ENCODE results near the gene TNFRSF8. TPM values are rescaled to one million over a fixed set of nuclear protein-coding genes. Genes with fewer than 3 reads are reported as not detected.

The TNFRSF8 gene
- total and polyA plus RNA-seq, 9 of the 15 experiments (the other 6 are each of a cell fraction or from before 2014, with no cell fraction given), result 3.5 to 38.4 (median 17.1) TPM

DNA sequence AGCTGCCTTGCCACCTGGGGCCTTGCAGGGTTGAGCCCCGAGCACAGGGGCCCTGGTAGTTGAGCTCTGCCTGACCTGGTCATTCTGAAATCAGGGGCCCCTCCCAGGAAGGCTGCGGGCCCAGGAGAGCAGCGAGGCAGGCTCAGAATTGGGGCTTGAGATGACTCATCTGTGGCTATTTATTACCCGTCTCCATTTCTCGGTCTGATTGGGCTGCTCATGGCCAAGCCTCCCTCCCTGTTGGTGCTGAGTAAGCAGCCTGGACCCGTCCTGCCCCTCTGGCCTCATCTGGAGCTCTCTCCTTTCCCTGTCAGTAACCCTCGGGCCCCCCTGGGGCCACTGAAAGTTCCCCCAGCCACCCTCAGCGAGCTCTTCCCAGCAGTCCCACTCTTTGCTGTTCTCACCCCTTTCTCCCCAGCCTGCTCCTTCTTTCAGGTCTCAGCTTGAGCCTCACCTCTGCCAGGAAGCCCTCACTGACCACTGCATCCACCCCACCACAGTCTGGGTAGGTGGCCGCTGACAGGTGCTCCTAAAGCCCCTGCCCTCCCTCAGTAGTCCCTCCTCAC is 11.0 kb upstream of the TNFRSF8 start (continued):
- TF ChIP-seq SRSF1 (IDR thresholded peaks at IDR 0.05; ENCODE audit: low read depth, low read length) (no peak), IRF2 (CRISPR knock-in tag; IDR thresholded peaks at IDR 0.05) (no peak), MAFF (IDR thresholded peaks at IDR 0.05; ENCODE audit: low read length) (peak; percentile 83), TCFL5 (CRISPR knock-in tag; conservative IDR thresholded peaks at IDR 0.05) (no peak), TCF3 (CRISPR knock-in tag; IDR thresholded peaks at IDR 0.05) (peak; percentile 34; the same call in 1 of the 2 replicates), SP1 (CRISPR knock-in tag; IDR thresholded peaks at IDR 0.05) (no peak), ZNF707 (CRISPR knock-in tag; conservative IDR thresholded peaks at IDR 0.05) (no peak), NCOR1 (IDR thresholded peaks at IDR 0.05) (no peak), CCNT2 (IDR thresholded peaks at IDR 0.05; ENCODE audit: borderline replicate concordance, extremely low read depth, insufficient read length, low read depth, low read length) (no peak), PPARD (CRISPR knock-in tag; IDR thresholded peaks at IDR 0.05) (no peak), ZNF79 (CRISPR knock-in tag; IDR thresholded peaks at IDR 0.05; ENCODE audit: low read depth) (no peak), ZNF239 (CRISPR knock-in tag; IDR thresholded peaks at IDR 0.05) (no peak), ZNF197 (CRISPR knock-in tag; IDR thresholded peaks at IDR 0.05; ENCODE audit: low read depth) (no peak), RUNX1 (IDR thresholded peaks at IDR 0.05; ENCODE audit: low read depth) (no peak), ZFPM2 (CRISPR knock-in tag; IDR thresholded peaks at IDR 0.05) (no peak), SMAD1 (IDR thresholded peaks at IDR 0.05; ENCODE audit: low read depth, low read length, partially characterized antibody) (no peak), COPS2 (conservative IDR thresholded peaks at IDR 0.05) (no peak), MCM2 (IDR thresholded peaks at IDR 0.05; ENCODE audit: low read depth) (no peak), SIN3B (IDR thresholded peaks at IDR 0.05; ENCODE audit: low read depth) (no peak), ZNF282 (CRISPR knock-in tag; IDR thresholded peaks at IDR 0.05) (no peak), SRSF9 (IDR thresholded peaks at IDR 0.05; ENCODE audit: borderline replicate concordance, low read depth, low read length) (no peak)
- TF ChIP-seq, protein P1, sequence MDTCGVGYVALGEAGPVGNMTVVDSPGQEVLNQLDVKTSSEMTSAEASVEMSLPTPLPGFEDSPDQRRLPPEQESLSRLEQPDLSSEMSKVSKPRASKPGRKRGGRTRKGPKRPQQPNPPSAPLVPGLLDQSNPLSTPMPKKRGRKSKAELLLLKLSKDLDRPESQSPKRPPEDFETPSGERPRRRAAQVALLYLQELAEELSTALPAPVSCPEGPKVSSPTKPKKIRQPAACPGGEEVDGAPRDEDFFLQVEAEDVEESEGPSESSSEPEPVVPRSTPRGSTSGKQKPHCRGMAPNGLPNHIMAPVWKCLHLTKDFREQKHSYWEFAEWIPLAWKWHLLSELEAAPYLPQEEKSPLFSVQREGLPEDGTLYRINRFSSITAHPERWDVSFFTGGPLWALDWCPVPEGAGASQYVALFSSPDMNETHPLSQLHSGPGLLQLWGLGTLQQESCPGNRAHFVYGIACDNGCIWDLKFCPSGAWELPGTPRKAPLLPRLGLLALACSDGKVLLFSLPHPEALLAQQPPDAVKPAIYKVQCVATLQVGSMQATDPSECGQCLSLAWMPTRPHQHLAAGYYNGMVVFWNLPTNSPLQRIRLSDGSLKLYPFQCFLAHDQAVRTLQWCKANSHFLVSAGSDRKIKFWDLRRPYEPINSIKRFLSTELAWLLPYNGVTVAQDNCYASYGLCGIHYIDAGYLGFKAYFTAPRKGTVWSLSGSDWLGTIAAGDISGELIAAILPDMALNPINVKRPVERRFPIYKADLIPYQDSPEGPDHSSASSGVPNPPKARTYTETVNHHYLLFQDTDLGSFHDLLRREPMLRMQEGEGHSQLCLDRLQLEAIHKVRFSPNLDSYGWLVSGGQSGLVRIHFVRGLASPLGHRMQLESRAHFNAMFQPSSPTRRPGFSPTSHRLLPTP (IDR thresholded peaks at IDR 0.05; ENCODE audit: borderline replicate concordance, extremely low read depth, insufficient read length), result no peak
- TF ChIP-seq, protein P2, sequence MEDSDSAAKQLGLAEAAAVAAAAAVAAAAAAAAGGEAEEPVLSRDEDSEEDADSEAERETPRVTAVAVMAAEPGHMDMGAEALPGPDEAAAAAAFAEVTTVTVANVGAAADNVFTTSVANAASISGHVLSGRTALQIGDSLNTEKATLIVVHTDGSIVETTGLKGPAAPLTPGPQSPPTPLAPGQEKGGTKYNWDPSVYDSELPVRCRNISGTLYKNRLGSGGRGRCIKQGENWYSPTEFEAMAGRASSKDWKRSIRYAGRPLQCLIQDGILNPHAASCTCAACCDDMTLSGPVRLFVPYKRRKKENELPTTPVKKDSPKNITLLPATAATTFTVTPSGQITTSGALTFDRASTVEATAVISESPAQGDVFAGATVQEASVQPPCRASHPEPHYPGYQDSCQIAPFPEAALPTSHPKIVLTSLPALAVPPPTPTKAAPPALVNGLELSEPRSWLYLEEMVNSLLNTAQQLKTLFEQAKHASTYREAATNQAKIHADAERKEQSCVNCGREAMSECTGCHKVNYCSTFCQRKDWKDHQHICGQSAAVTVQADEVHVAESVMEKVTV (CRISPR knock-in tag; IDR thresholded peaks at IDR 0.05), result no peak
- TF ChIP-seq, protein P3, sequence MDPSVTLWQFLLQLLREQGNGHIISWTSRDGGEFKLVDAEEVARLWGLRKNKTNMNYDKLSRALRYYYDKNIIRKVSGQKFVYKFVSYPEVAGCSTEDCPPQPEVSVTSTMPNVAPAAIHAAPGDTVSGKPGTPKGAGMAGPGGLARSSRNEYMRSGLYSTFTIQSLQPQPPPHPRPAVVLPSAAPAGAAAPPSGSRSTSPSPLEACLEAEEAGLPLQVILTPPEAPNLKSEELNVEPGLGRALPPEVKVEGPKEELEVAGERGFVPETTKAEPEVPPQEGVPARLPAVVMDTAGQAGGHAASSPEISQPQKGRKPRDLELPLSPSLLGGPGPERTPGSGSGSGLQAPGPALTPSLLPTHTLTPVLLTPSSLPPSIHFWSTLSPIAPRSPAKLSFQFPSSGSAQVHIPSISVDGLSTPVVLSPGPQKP (CRISPR knock-in tag; IDR thresholded peaks at IDR 0.05), result no peak
